Panc1 (cell line): ENCODE measurements around the gene FLT1. TPM values are rescaled to one million over a fixed set of nuclear protein-coding genes. Genes with fewer than 3 reads are reported as not detected.

Experiments used
- ATAC-seq: fragments of 200-7000 bp; cut with Tn5 transposase; 2 replicates; pipeline ENCODE4 v1.9.1; 2020; ENCODE audit warnings: mild to moderate bottlenecking, moderate library complexity
- BruUV-seq: library from RNA; stranded (reverse); fragments of 400-500 nt; replicated peaks from 2 replicates; lab custom pipeline; 2021; lab: Mats Ljungman, UMichigan
- CTCF ChIA-PET: fragments of 300-600 bp; sonication (Branson Sonifier 250); formaldehyde crosslinking; loops from one replicate; lab custom pipeline; 2022; ENCODE audit warnings: antibody characterized with exemption; lab: Charles Lee
- POLR2A ChIA-PET: fragments of 300-600 bp; sonication (Branson Sonifier 250); formaldehyde crosslinking; loops from one replicate; lab custom pipeline; 2022; ENCODE audit warnings: antibody characterized with exemption; lab: Charles Lee
- DNase-seq: peaks from one replicate; pipeline ENCODE4 v3.0.0-alpha.2; 2010; ENCODE audit warnings: low read depth, low spot score
- H3K27ac ChIP-seq: 2 replicates; pipeline ENCODE4 v1.5.1; 2011; ENCODE audit warnings: mild to moderate bottlenecking, low read length, inconsistent platforms
- H3K27me3 ChIP-seq: fragments of 200-500 bp; sonication (Bioruptor generic); 2 replicates; pipeline ENCODE4 v1.6.0; 2014; ENCODE audit warnings: low read length, inconsistent platforms; ENCODE audit not compliant: control insufficient read depth, insufficient read depth
- H3K36me3 ChIP-seq: fragments of 200-500 bp; sonication (Bioruptor generic); 2 replicates; pipeline ENCODE4 v1.5.1; 2014; ENCODE audit warnings: inconsistent platforms, mild to moderate bottlenecking, low read length, moderate library complexity; ENCODE audit not compliant: control insufficient read depth, insufficient read depth
- H3K4me1 ChIP-seq: 2 replicates; pipeline ENCODE4 v1.5.1; 2011; ENCODE audit warnings: inconsistent platforms, mild to moderate bottlenecking, low read length, moderate library complexity; ENCODE audit not compliant: control insufficient read depth, insufficient read depth
- H3K4me3 ChIP-seq, 2 experiments: 2 replicates each; pipeline ENCODE4 v1.5.1; 2011 to 2012; ENCODE audit warnings: low read depth in 2 of 2, low read length in 2 of 2, mild to moderate bottlenecking in 2 of 2, inconsistent platforms in 1 of 2, moderate library complexity in 1 of 2
- H3K9me3 ChIP-seq: fragments of 200-500 bp; sonication (Bioruptor generic); 2 replicates; pipeline ENCODE4 v1.5.1; 2014; ENCODE audit warnings: low read depth, mild to moderate bottlenecking, inconsistent platforms, low read length, moderate library complexity; ENCODE audit not compliant: control insufficient read depth, insufficient read depth
- CTCF ChIP-seq: fragments of 450-650 bp; IDR thresholded peaks from 2 replicates; pipeline ENCODE4 v1.5.1; 2017; ENCODE audit warnings: mild to moderate bottlenecking
- POLR2AphosphoS5 ChIP-seq: IDR thresholded peaks from 2 replicates; pipeline ENCODE4 v1.6.1; 2012; ENCODE audit warnings: mild to moderate bottlenecking, low read depth, low read length, moderate library complexity
- SIN3A ChIP-seq: IDR thresholded peaks from 2 replicates; pipeline ENCODE4 v1.6.1; 2012; ENCODE audit warnings: low read depth, mild to moderate bottlenecking, low read length, moderate library complexity, borderline replicate concordance; ENCODE audit not compliant: insufficient read depth
- TCF7L2 ChIP-seq: IDR thresholded peaks from 2 replicates; pipeline ENCODE4 v1.6.1; 2011; ENCODE audit warnings: mild to moderate bottlenecking, low read depth, low read length, inconsistent platforms
- in situ Hi-C: cut with HindIII; loops from 2 replicates; pipeline ENCODE4 v1.10.0; 2016; ENCODE audit warnings: low sequenced_read_pairs, low pct_unique_long_range_greater_than_20kb
- intact Hi-C: fragments of 100-400 bp; cut with micrococcal nuclease; formaldehyde crosslinking; loops from one replicate; pipeline ENCODE4 v1.10.0; 2022; ENCODE audit not compliant: unreplicated experiment
- total RNA-seq: library from RNA; stranded (reverse); gene quantifications from one replicate; pipeline ENCODE4 v1.2.1, GENCODE V29; 2021; ENCODE audit not compliant: unreplicated experiment
- TF ChIP-seq, protein P1 (sequence below), 2 experiments: IDR thresholded peaks; 2 replicates each; pipeline ENCODE4 v1.6.1; 2011 to 2012; ENCODE audit warnings: low read depth in 2 of 2, control low read depth in 1 of 2, low read length in 1 of 2, mild to moderate bottlenecking in 1 of 2, moderate library complexity in 1 of 2; ENCODE audit not compliant: insufficient read depth in 1 of 2

The FLT1 gene
- total RNA-seq, 1 experiment from 2014 or later = 0.15 TPM

GRCh38 chr13:28392896-28393505, 101.9 kb downstream of the FLT1 start:
- ATAC-seq (no peak), DNase-seq (no peak)
- no TSS peak for BruUV-seq
- H3K36me3 ChIP-seq = no peaks in the 10 kb centered on the region
- ChIA-PET CTCF (no interaction called here), POLR2A (no interaction called here)
- TF ChIP-seq, protein P1, sequence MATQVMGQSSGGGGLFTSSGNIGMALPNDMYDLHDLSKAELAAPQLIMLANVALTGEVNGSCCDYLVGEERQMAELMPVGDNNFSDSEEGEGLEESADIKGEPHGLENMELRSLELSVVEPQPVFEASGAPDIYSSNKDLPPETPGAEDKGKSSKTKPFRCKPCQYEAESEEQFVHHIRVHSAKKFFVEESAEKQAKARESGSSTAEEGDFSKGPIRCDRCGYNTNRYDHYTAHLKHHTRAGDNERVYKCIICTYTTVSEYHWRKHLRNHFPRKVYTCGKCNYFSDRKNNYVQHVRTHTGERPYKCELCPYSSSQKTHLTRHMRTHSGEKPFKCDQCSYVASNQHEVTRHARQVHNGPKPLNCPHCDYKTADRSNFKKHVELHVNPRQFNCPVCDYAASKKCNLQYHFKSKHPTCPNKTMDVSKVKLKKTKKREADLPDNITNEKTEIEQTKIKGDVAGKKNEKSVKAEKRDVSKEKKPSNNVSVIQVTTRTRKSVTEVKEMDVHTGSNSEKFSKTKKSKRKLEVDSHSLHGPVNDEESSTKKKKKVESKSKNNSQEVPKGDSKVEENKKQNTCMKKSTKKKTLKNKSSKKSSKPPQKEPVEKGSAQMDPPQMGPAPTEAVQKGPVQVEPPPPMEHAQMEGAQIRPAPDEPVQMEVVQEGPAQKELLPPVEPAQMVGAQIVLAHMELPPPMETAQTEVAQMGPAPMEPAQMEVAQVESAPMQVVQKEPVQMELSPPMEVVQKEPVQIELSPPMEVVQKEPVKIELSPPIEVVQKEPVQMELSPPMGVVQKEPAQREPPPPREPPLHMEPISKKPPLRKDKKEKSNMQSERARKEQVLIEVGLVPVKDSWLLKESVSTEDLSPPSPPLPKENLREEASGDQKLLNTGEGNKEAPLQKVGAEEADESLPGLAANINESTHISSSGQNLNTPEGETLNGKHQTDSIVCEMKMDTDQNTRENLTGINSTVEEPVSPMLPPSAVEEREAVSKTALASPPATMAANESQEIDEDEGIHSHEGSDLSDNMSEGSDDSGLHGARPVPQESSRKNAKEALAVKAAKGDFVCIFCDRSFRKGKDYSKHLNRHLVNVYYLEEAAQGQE (IDR thresholded peaks at IDR 0.05; ENCODE audit: insufficient read depth in 1 of 2, low read depth in 2 of 2, low read length in 1 of 2) = no peak
- TF ChIP-seq POLR2AphosphoS5 = no peak
- no peak for TF ChIP-seq SIN3A
- no peak for TF ChIP-seq CTCF
- no peak for TF ChIP-seq TCF7L2
- in situ Hi-C loops (no loop called here), intact Hi-C loops (no loop called here)
- H3K9me3 ChIP-seq = no peaks in the 10 kb centered on the region
- H3K4me1 ChIP-seq = no peaks in the 10 kb centered on the region
- no peaks in the 10 kb centered on the region; the same call in 1 of the 2 replicates for H3K27me3 ChIP-seq
- H3K4me3 ChIP-seq = no peak overlapping the region
- no peak overlapping the region for H3K27ac ChIP-seq

GRCh38 chr13:28392428-28392827, 102.5 kb downstream of the FLT1 start:
- DNase-seq (no peak), ATAC-seq (no peak)
- CTCF ChIA-PET = no interaction called here
- H3K4me3 ChIP-seq = no peak overlapping the region
- no peaks in the 10 kb centered on the region for H3K9me3 ChIP-seq
- no peaks in the 10 kb centered on the region; the same call in 1 of the 2 replicates for H3K27me3 ChIP-seq
- H3K27ac ChIP-seq = no peak overlapping the region
- TF ChIP-seq CTCF (no peak), SIN3A (no peak), POLR2AphosphoS5 (no peak), TCF7L2 (no peak)
- TF ChIP-seq, protein P1 (IDR thresholded peaks at IDR 0.05; ENCODE audit: insufficient read depth in 1 of 2, low read depth in 2 of 2, low read length in 1 of 2) = no peak
- no peaks in the 10 kb centered on the region for H3K4me1 ChIP-seq
- in situ Hi-C loops = no loop called here
- H3K36me3 ChIP-seq = no peaks in the 10 kb centered on the region
- BruUV-seq = no TSS peak
- intact Hi-C loops = no loop called here
- POLR2A ChIA-PET = no interaction called here
